Measurements from ENCODE around the gene RER1. TPM values are rescaled to one million over a fixed set of nuclear protein-coding genes. Genes with fewer than 3 reads are reported as not detected.

RER1 gene
- total RNA-seq, 3 donors from 2014 or later (not counting 1 experiment from before 2014, with no cell fraction given): 89.2 to 98.9 (median 91.9) TPM

DNA sequence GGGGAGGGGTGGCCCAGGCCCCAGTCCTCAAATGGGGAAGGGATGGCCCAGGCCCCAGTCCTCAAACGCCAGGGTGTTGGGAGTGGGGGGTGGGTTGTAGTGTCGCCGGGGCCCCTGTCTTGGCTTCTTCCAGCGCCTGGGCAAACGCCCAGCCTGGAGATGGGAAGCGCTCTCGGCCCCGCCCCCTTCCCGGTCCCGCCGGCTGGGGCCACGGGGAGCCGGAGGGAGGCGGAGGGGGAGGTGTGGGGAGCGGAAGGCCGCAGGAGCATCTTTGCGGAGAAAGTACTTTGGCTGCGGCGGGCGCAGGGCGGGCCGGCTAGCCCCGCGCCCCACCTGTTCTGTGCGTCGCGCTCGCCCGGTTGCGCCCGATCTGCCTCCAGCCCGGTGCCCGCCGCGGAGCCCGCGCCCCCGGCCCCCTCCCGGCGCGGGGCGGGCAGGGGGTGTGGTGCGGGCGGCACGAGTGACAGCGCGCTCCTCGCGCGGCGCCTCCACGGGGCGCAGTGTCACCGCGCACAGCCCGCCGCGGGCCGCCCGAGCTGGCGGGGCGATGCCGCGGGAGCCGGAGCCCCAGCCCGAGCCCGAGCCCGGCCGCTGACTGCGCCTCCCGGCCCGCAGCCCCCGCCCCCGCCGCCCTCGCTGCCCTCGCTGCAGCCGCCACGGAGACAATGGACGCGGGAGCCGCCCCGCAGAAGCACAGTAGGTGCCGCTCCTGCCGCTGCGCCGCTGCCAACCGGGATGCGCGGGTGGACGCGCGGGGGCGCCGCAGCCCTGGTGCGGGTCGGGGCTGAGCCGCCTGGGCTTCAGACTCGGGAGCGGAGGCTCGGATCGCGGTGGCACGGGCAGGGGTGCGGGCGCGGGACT, 51.9 kb downstream of the RER1 start:
- Histone ChIP-seq H3K27me3 (ENCODE audit: control insufficient read depth, insufficient read depth, low read length) (peaks cover 12% of the 10 kb centered on the region), H3K9me3 (ENCODE audit: control insufficient read depth, insufficient read depth, low read length) (no peaks in the 10 kb centered on the region), H3K27ac (ENCODE audit: low read length) (no peak overlapping the region), H3K4me3 (ENCODE audit: low read length) (no peak overlapping the region), H3K36me3 (ENCODE audit: control insufficient read depth, insufficient read depth, low read length) (no peaks in the 10 kb centered on the region), H3K4me1 (ENCODE audit: control insufficient read depth, insufficient read depth, low read length) (peaks cover 12% of the 10 kb centered on the region)
- ATAC-seq (peak in 2 of 3 donors; percentile 62 to 67), DNase-seq (peak in 1 of 2 donors; percentile 50)
- no peaks in the 10 kb centered on the region for H3K36me3 Mint-ChIP-seq
- no peak overlapping the region for H3K27ac Mint-ChIP-seq
- H3K9me3 Mint-ChIP-seq: no peaks in the 10 kb centered on the region
- TF ChIP-seq CTCF (IDR thresholded peaks at IDR 0.05): no peak
- no peak overlapping the region for H3K4me3 Mint-ChIP-seq
- H3K27me3 Mint-ChIP-seq (ENCODE audit: low read depth in 2 of 2): no peaks in the 10 kb centered on the region
- intact Hi-C loops (cut with micrococcal nuclease): no loop called here
- 2% methylated on average over 107 of the region's 107 CpGs for WGBS (ENCODE audit: insufficient coverage)
- peaks cover 0 to 13% of the 10 kb centered on the region in 2 donors for H3K4me1 Mint-ChIP-seq

- no peak for TF ChIP-seq CTCF (IDR thresholded peaks at IDR 0.05)
- Mint-ChIP-seq H3K9me3 (no peaks in the 10 kb centered on the region), H3K36me3 (no peaks in the 10 kb centered on the region), H3K4me3 (no peak overlapping the region), H3K27ac (no peak overlapping the region), H3K4me1 (peaks cover 0 to 13% of the 10 kb centered on the region in 2 donors), H3K27me3 (ENCODE audit: low read depth in 2 of 2) (no peaks in the 10 kb centered on the region)
- intact Hi-C loops (cut with micrococcal nuclease): no loop called here
- DNase-seq (no peak), ATAC-seq (no peak)
- 46% methylated on average over 27 of the region's 27 CpGs for WGBS (ENCODE audit: insufficient coverage)
- Histone ChIP-seq H3K27ac (ENCODE audit: low read length) (no peak overlapping the region), H3K9me3 (ENCODE audit: control insufficient read depth, insufficient read depth, low read length) (no peaks in the 10 kb centered on the region), H3K4me3 (ENCODE audit: low read length) (no peak overlapping the region), H3K4me1 (ENCODE audit: control insufficient read depth, insufficient read depth, low read length) (peaks cover 12% of the 10 kb centered on the region), H3K36me3 (ENCODE audit: control insufficient read depth, insufficient read depth, low read length) (no peaks in the 10 kb centered on the region), H3K27me3 (ENCODE audit: control insufficient read depth, insufficient read depth, low read length) (peaks cover 12% of the 10 kb centered on the region)
These were observed 52.5 kb downstream of the RER1 start for GRCh38 chr1:2444138-2444591.

GRCh38 chr1:2445162-2445822, 53.7 kb downstream of the RER1 start:
- no peaks in the 10 kb centered on the region for H3K36me3 Mint-ChIP-seq
- Histone ChIP-seq H3K9me3 (ENCODE audit: control insufficient read depth, insufficient read depth, low read length) (no peaks in the 10 kb centered on the region), H3K36me3 (ENCODE audit: control insufficient read depth, insufficient read depth, low read length) (no peaks in the 10 kb centered on the region), H3K27me3 (ENCODE audit: control insufficient read depth, insufficient read depth, low read length) (peaks cover 12% of the 10 kb centered on the region), H3K4me1 (ENCODE audit: control insufficient read depth, insufficient read depth, low read length) (peaks cover 12% of the 10 kb centered on the region), H3K27ac (ENCODE audit: low read length) (no peak overlapping the region), H3K4me3 (ENCODE audit: low read length) (no peak overlapping the region)
- ATAC-seq: no peak
- no peaks in the 10 kb centered on the region for H3K27me3 Mint-ChIP-seq (ENCODE audit: low read depth in 2 of 2)
- TF ChIP-seq CTCF (IDR thresholded peaks at IDR 0.05): no peak
- DNase-seq: no peak
- 82% methylated on average over 16 of the region's 16 CpGs for WGBS (ENCODE audit: insufficient coverage)
- intact Hi-C loops (cut with micrococcal nuclease): no loop called here
- no peaks in the 10 kb centered on the region for H3K9me3 Mint-ChIP-seq
- H3K27ac Mint-ChIP-seq: no peak overlapping the region
- peaks cover 0 to 10% of the 10 kb centered on the region in 2 donors for H3K4me1 Mint-ChIP-seq
- no peak overlapping the region for H3K4me3 Mint-ChIP-seq
